K562 (cell line): ENCODE results near the gene MARS2. TPM values are rescaled to one million over a fixed set of nuclear protein-coding genes. Genes with fewer than 3 reads are reported as not detected.

ENCODE experiments used
- ATAC-seq: fragments of 200-7000 bp; cut with Tn5 transposase; 3 replicates; pipeline ENCODE4 v1.9.1; 2020; ENCODE audit warnings: moderate library complexity
- BruUV-seq: library from RNA; stranded (reverse); fragments of 400-500 nt; replicated peaks from 2 replicates; lab custom pipeline; 2021; lab: Mats Ljungman, UMichigan
- CTCF ChIA-PET: fragments of 300-600 bp; formaldehyde crosslinking; extraction: SDS; loops from one replicate; lab custom pipeline; 2021; ENCODE audit warnings: low intra/inter-chr PET ratio; lab: Yijun Ruan, JAX
- POLR2A ChIA-PET: fragments of 300-600, 350-650 bp; sonication (Branson Sonifier 250); formaldehyde crosslinking; extraction: SDS; loops from one replicate; lab custom pipeline; 2021; ENCODE audit warnings: antibody characterized with exemption, inconsistent platforms; lab: Yijun Ruan, JAX
- DNase-seq, 4 experiments: peaks; one replicate each; pipeline versions ENCODE4 v3.0.0 to v3.0.0-alpha.2; 2011 to 2018; ENCODE audit warnings: low spot score in 3 of 4, mixed read lengths in 3 of 4; ENCODE audit errors: extremely low read depth in 1 of 4
- FAIRE-seq: peaks from 2 replicates; lab custom pipeline; 2011; peaks lifted over from hg19 to GRCh38; lab: Jason Lieb, UNC
- H2AFZ ChIP-seq: 2 replicates; pipeline ENCODE4 v1.6.0; 2011; ENCODE audit warnings: low read depth, low read length, control low read depth, inconsistent platforms
- H3K27ac ChIP-seq: fragments of 200-600 bp; 3 replicates; pipeline ENCODE4 v1.8.0; 2011; ENCODE audit warnings: low read depth, mild to moderate bottlenecking, control low read depth, inconsistent platforms, low read length, moderate library complexity, mixed read lengths; ENCODE audit errors: extremely low read depth
- H3K27me3 ChIP-seq, 2 experiments: fragments of 300-600 bp in 1 of 2; 2 replicates in 1 of 2; 3 replicates in 1 of 2; pipeline versions ENCODE4 v1.6.0 to v1.8.0; 2011; ENCODE audit warnings: inconsistent platforms in 2 of 2, low read length in 2 of 2, mild to moderate bottlenecking in 1 of 2, mixed read lengths in 1 of 2, moderate library complexity in 1 of 2; ENCODE audit not compliant: control insufficient read depth in 2 of 2, insufficient read depth in 2 of 2
- H3K36me3 ChIP-seq: fragments of 300-600 bp; 3 replicates; pipeline ENCODE4 v1.8.0; 2011; ENCODE audit warnings: mild to moderate bottlenecking, low read length, inconsistent platforms; ENCODE audit not compliant: control insufficient read depth, insufficient read depth
- H3K4me1 ChIP-seq, 2 experiments: fragments of 200-600 bp in 1 of 2; replicated peaks in 1 of 2; 2 replicates in 1 of 2; 3 replicates in 1 of 2; pipeline versions ENCODE4 v1.5.1 to v1.8.0; 2011; ENCODE audit warnings: inconsistent platforms in 2 of 2, low read length in 2 of 2, mild to moderate bottlenecking in 1 of 2, mixed read lengths in 1 of 2, moderate library complexity in 1 of 2; ENCODE audit not compliant: control insufficient read depth in 2 of 2, insufficient read depth in 2 of 2
- H3K4me2 ChIP-seq: 2 replicates; pipeline ENCODE4 v1.6.1; 2011; ENCODE audit warnings: low read length, control low read depth, inconsistent platforms, mixed read lengths; ENCODE audit not compliant: insufficient read depth
- H3K4me3 ChIP-seq: fragments of 200-600 bp; sonication (generic), shearing (Covaris generic); 2 replicates; pipeline ENCODE4 v1.5.1; 2016; ENCODE audit warnings: control low read depth, inconsistent platforms
- H3K79me2 ChIP-seq: fragments of 200-600 bp; 3 replicates; pipeline ENCODE4 v1.8.0; 2011; ENCODE audit warnings: low read length, inconsistent platforms; ENCODE audit not compliant: control insufficient read depth, insufficient read depth
- H3K9ac ChIP-seq, 2 experiments: 2 replicates each; pipeline versions ENCODE4 v1.6.0 to v1.6.1; 2011; ENCODE audit warnings: low read depth in 2 of 2, low read length in 2 of 2, control low read depth in 1 of 2, inconsistent platforms in 1 of 2, mild to moderate bottlenecking in 1 of 2, mixed read lengths in 1 of 2; ENCODE audit not compliant: insufficient read depth in 1 of 2
- H3K9me1 ChIP-seq: one replicate; pipeline ENCODE4 v1.6.0; 2011; ENCODE audit warnings: inconsistent platforms, mild to moderate bottlenecking, low read length, moderate library complexity; ENCODE audit not compliant: control insufficient read depth, insufficient read depth
- H3K9me3 ChIP-seq: replicated peaks from 2 replicates; pipeline ENCODE4 v1.5.1; 2011; ENCODE audit warnings: low read depth, low read length, inconsistent platforms; ENCODE audit not compliant: control insufficient read depth, insufficient read depth
- H4K20me1 ChIP-seq: replicated peaks from 2 replicates; pipeline ENCODE4 v1.6.1; 2011; ENCODE audit warnings: low read length, inconsistent platforms, mixed read lengths; ENCODE audit not compliant: control insufficient read depth, insufficient read depth
- FOXM1 ChIP-seq, 2 experiments: fragments of 450-650 bp in 1 of 2; sonication (generic) in 1 of 2; formaldehyde crosslinking in 1 of 2; IDR thresholded peaks; 2 replicates each; pipeline versions ENCODE4 v1.6.1 to v1.9.0; 2017 to 2022; ENCODE audit warnings: low read depth in 2 of 2, mild to moderate bottlenecking in 2 of 2, missing genetic modification reagents in 1 of 2, moderate library complexity in 1 of 2
- NRF1 ChIP-seq, 2 experiments: fragments of 450-650 bp; IDR thresholded peaks in 1 of 2; conservative IDR thresholded peaks in 1 of 2; 2 replicates each; pipeline ENCODE4 v1.6.1; 2014; ENCODE audit warnings: mild to moderate bottlenecking in 2 of 2
- RFX1 ChIP-seq: fragments of 450-650 bp; IDR thresholded peaks from 2 replicates; pipeline ENCODE4 v1.6.1; 2016; ENCODE audit warnings: mild to moderate bottlenecking, moderate library complexity
- WGBS: fragments of 100-300 bp; shearing (Covaris generic); methylation state at CpG from one replicate; pipeline ENCODE4 v1.1.6; 2016; ENCODE audit warnings: low coverage, mixed read lengths; ENCODE audit not compliant: insufficient coverage; ENCODE audit errors: missing lambda C conversion rate; 5-methylcytosine and 5-hydroxymethylcytosine counted together
- in situ Hi-C: fragments of 300-500 bp; cut with MboI; formaldehyde crosslinking; loops from 4 replicates; pipeline ENCODE4 v1.15.0; 2018; ENCODE audit warnings: inconsistent platforms, mixed read lengths
- intact Hi-C: fragments of 100-400 bp; cut with micrococcal nuclease; formaldehyde crosslinking; loops from 2 replicates; pipeline ENCODE4 v1.14.2; 2022
- polyA plus RNA-seq, 8 experiments: library from polyadenylated mRNA; depleted of rRNA in 4 of 8; stranded (reverse) in 5 of 8; unstranded in 3 of 8; fragments of >200 nt; fragmentation: Nextera tagmentation in 2 of 8; fragmentation: Illumina TruSeq in 1 of 8; extraction: Ambion mirVana in 2 of 8; extraction: Trizol in 1 of 8; gene quantifications; 2 replicates each; pipeline versions ENCODE4 v1.2.1 to v1.2.3, GENCODE V29; 2011 to 2014; ENCODE audit warnings: inconsistent platforms in 1 of 8, missing spikeins in 1 of 8
- total RNA-seq, 7 experiments: library from RNA; depleted of rRNA in 6 of 7; stranded (reverse); fragments of >200 nt in 6 of 7; fragmentation: Illumina TruSeq in 2 of 7; extraction: Trizol in 2 of 7; gene quantifications; 2 replicates each; pipeline versions ENCODE4 v1.2.1 to v1.2.3, GENCODE V29; 2011 to 2021; ENCODE audit warnings: low replicate concordance in 1 of 7
- TF ChIP-seq, protein P1 (sequence below), 2 experiments: fragments of 450-650 bp; IDR thresholded peaks; 2 replicates each; pipeline ENCODE4 v1.6.1; 2016; ENCODE audit warnings: mild to moderate bottlenecking in 2 of 2, borderline replicate concordance in 1 of 2, low read depth in 1 of 2, moderate library complexity in 1 of 2
- TF ChIP-seq, protein P2 (sequence below): sonication (generic); formaldehyde crosslinking; IDR thresholded peaks from 2 replicates; pipeline ENCODE4 v1.8.0; 2022; ENCODE audit warnings: missing genetic modification reagents, mild to moderate bottlenecking, moderate library complexity, borderline replicate concordance

MARS2 gene
- total and polyA plus RNA-seq, 9 of the 15 experiments (the other 6 are each of a cell fraction or from before 2014, with no cell fraction given) = 4.0 to 17.6 (median 12.5) TPM

DNA sequence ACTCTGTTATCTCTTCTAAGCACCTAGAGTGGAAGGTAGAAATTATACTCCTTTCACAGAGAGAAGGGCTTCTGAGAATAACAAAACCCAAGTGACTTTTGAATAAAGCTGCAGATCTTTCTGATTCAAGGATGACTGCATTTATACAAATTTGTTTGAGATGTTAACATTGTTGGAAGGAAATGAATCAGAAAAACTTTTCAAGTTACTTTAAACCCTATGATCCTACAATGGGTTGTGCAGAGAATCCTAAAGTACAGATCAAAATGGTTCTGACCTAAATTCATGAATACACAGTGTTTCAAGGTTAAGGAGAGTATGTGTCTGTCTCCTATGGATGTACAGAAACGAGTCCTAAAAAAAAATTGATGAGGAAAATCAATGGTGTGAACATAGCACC, 31.6 kb upstream of the MARS2 start (continued):
- TF ChIP-seq, protein P1, sequence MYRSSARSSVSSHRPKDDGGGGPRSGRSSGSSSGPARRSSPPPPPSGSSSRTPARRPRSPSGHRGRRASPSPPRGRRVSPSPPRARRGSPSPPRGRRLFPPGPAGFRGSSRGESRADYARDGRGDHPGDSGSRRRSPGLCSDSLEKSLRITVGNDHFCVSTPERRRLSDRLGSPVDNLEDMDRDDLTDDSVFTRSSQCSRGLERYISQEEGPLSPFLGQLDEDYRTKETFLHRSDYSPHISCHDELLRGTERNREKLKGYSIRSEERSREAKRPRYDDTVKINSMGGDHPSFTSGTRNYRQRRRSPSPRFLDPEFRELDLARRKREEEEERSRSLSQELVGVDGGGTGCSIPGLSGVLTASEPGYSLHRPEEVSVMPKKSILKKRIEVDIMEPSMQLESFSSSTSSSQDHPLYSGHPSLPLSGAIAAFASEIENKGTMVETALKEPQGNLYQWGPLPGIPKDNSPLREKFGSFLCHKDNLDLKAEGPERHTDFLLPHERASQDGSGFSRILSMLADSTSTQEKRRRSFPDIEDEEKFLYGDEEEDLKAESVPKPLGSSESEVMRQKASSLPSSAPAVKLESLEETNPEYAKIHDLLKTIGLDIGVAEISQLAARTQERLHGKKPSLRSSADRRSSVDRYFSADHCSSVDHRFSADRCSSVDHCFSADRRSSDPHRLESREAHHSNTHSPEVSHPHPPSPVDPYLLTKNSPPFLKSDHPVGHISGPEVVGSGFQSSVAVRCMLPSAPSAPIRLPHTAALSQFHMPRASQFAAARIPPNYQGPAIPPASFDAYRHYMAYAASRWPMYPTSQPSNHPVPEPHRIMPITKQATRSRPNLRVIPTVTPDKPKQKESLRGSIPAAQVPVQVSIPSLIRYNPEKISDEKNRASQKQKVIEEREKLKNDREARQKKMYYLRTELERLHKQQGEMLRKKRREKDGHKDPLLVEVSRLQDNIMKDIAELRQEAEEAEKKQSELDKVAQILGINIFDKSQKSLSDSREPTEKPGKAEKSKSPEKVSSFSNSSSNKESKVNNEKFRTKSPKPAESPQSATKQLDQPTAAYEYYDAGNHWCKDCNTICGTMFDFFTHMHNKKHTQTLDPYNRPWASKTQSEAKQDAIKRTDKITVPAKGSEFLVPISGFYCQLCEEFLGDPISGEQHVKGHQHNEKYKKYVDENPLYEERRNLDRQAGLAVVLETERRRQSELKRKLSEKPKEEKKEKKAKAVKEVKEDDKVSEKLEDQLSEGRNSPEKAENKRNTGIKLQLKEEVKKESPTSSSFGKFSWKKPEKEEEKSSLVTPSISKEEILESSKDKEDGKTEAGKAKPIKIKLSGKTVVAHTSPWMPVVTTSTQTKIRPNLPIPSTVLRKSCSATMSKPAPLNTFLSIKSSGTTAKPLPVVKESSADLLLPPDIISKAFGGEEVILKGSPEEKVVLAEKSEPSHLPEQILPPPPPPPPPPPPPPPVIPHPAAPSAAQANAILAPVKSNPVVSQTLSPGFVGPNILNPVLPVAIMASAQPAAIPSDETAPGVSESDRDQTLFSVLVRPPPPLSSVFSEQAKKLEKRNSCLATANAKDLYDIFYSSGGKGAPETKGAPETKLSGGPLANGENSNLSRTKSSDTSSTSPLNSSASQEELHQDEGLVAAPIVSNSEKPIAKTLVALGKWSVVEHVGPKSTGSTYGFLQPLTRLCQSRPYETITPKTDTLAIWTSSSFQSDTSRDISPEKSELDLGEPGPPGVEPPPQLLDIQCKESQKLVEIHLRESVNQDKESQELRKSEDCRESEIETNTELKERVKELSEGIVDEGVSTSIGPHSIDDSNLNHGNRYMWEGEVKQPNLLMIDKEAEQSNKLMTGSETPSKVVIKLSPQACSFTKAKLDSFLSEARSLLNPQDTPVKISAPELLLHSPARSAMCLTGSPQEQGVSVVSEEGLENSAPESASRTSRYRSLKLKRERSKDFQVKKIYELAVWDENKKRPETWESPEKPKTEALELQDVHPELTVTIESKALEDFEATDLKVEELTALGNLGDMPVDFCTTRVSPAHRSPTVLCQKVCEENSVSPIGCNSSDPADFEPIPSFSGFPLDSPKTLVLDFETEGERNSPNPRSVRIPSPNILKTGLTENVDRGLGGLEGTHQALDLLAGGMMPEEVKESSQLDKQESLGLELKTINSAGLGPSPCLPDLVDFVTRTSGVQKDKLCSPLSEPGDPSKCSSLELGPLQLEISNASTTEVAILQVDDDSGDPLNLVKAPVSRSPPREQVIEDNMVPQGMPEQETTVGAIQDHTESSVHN (IDR thresholded peaks at IDR 0.05; ENCODE audit: borderline replicate concordance in 1 of 2, low read depth in 1 of 2) = no peak
- no peak for TF ChIP-seq RFX1

DNA sequence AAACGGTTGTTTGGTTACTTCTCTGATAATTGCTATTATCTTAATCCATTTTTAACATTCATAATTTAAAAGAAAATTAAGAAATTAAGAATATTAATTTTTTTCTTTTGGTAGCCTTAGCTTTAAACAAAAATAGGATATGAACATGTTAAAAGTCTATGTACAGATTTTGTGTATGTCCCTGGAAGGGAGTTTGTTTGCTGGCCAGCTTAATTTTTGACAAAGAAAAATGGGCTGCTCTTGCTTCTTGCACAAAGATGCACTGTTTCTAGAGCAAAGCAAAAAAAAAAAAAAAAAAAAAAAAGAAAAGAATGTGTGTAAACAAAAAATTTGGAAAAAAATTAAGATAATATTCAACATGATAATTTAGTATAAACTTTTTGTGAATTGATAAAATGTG, 31.1 kb upstream of the MARS2 start:
- ATAC-seq (no peak), DNase-seq (no peak), FAIRE-seq (no peak)
- Histone ChIP-seq H4K20me1 (no peaks in the 10 kb centered on the region), H3K9me3 (no peaks in the 10 kb centered on the region), H3K27ac (no peak overlapping the region), H2AFZ (no peak overlapping the region), H3K27me3 (no peaks in the 10 kb centered on the region), H3K36me3 (no peaks in the 10 kb centered on the region), H3K9me1 (no peaks in the 10 kb centered on the region), H3K4me1 (no peaks in the 10 kb centered on the region), H3K4me3 (no peak overlapping the region), H3K4me2 (no peak overlapping the region), H3K79me2 (no peaks in the 10 kb centered on the region), H3K9ac (no peak overlapping the region)
- WGBS = 0% methylated on average over 1 of the region's 1 CpG
- CTCF ChIA-PET = no interaction called here
- intact Hi-C loops (no loop called here), in situ Hi-C loops (no loop called here)
- TF ChIP-seq NRF1 (conservative IDR thresholded peaks at IDR 0.05 in 1 of 2, IDR thresholded peaks at IDR 0.05 in 1 of 2) = no peak
- TF ChIP-seq, protein P2, sequence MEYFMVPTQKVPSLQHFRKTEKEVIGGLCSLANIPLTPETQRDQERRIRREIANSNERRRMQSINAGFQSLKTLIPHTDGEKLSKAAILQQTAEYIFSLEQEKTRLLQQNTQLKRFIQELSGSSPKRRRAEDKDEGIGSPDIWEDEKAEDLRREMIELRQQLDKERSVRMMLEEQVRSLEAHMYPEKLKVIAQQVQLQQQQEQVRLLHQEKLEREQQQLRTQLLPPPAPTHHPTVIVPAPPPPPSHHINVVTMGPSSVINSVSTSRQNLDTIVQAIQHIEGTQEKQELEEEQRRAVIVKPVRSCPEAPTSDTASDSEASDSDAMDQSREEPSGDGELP = no peak
- TF ChIP-seq FOXM1 (IDR thresholded peaks at IDR 0.05; ENCODE audit: low read depth) = no peak
- TF ChIP-seq FOXM1 (CRISPR knock-in tag; IDR thresholded peaks at IDR 0.05; ENCODE audit: low read depth) = no peak
- BruUV-seq = no TSS peak
- POLR2A ChIA-PET = no interaction called here
